ENCODE data around the gene MISP. TPM values are rescaled to one million over a fixed set of nuclear protein-coding genes. Genes with fewer than 3 reads are reported as not detected.

MISP gene
- polyA plus RNA-seq, 1 of the 3 experiments (the other 2 are of a cell fraction), result 0.08 TPM

DNA sequence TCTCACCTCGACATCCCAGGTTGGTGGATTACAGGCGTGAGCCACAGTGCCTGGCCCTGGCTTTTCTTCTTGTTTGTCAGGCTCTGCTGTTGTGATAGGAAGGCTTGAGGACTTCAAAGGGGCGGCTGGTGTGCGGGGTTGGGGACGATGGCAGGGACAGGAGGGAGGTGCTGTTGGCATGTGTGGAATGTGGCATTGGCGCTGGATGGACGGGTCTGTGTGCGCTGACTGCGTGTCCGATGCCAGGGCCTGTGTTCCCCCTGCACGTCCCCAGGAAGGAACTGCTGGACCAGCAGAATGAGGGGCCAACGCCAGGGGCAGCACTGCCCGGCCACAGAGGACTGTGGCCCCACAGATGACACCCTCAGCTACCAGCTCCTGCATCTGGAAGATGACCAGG, 33.6 kb downstream of the MISP start:
- CTCF ChIA-PET, result interaction anchor here (1.0 to 1.2 kb wide), 2 partner anchors 54 to 72 kb away, joined by 3 read pairs; no protein-coding TSS in a partner anchor
- no peak overlapping the region for H3K27ac ChIP-seq (ENCODE audit: low read depth in 2 of 2, low read length in 1 of 2)
- H3K36me3 ChIP-seq (replicated peaks in 1 of 2; ENCODE audit: control insufficient read depth in 1 of 2, insufficient read depth in 2 of 2, low read length in 1 of 2), result no peaks in the 10 kb centered on the region
- no peak overlapping the region for H2AFZ ChIP-seq (ENCODE audit: low read depth)
- no peaks in the 10 kb centered on the region for H3K79me2 ChIP-seq (ENCODE audit: insufficient read depth)
- H3K4me3 ChIP-seq (ENCODE audit: low read depth in 2 of 2, low read length in 1 of 2), result no peak overlapping the region
- no peaks in the 10 kb centered on the region for H4K20me1 ChIP-seq (ENCODE audit: insufficient read depth)
- no peak for TF ChIP-seq GABPA (IDR thresholded peaks at IDR 0.05; ENCODE audit: low read depth)
- TF ChIP-seq RCOR1 (IDR thresholded peaks at IDR 0.05; ENCODE audit: low read length), result no peak
- no peak for TF ChIP-seq POLR2AphosphoS5 (IDR thresholded peaks at IDR 0.05; ENCODE audit: low read depth, low read length)
- TF ChIP-seq SMC3 (IDR thresholded peaks at IDR 0.05; ENCODE audit: low read depth, low read length), result no peak
- no peak for TF ChIP-seq ZBTB33 (IDR thresholded peaks at IDR 0.05; ENCODE audit: borderline replicate concordance, low read depth)
- no peak for TF ChIP-seq MEF2A (IDR thresholded peaks at IDR 0.05; ENCODE audit: borderline replicate concordance, low read depth)
- no peak for TF ChIP-seq YY1 (IDR thresholded peaks at IDR 0.05; ENCODE audit: low read depth)
- TF ChIP-seq SIN3A (IDR thresholded peaks at IDR 0.05; ENCODE audit: borderline replicate concordance, low read depth, low read length), result no peak
- TF ChIP-seq RFX5 (IDR thresholded peaks at IDR 0.05; ENCODE audit: low read length), result no peak
- TF ChIP-seq, protein P1, sequence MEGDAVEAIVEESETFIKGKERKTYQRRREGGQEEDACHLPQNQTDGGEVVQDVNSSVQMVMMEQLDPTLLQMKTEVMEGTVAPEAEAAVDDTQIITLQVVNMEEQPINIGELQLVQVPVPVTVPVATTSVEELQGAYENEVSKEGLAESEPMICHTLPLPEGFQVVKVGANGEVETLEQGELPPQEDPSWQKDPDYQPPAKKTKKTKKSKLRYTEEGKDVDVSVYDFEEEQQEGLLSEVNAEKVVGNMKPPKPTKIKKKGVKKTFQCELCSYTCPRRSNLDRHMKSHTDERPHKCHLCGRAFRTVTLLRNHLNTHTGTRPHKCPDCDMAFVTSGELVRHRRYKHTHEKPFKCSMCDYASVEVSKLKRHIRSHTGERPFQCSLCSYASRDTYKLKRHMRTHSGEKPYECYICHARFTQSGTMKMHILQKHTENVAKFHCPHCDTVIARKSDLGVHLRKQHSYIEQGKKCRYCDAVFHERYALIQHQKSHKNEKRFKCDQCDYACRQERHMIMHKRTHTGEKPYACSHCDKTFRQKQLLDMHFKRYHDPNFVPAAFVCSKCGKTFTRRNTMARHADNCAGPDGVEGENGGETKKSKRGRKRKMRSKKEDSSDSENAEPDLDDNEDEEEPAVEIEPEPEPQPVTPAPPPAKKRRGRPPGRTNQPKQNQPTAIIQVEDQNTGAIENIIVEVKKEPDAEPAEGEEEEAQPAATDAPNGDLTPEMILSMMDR (IDR thresholded peaks at IDR 0.05), result no peak
- TF ChIP-seq, protein P2, sequence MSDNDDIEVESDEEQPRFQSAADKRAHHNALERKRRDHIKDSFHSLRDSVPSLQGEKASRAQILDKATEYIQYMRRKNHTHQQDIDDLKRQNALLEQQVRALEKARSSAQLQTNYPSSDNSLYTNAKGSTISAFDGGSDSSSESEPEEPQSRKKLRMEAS (IDR thresholded peaks at IDR 0.05; ENCODE audit: low read depth), result no peak
- no peak for TF ChIP-seq JUND (IDR thresholded peaks at IDR 0.05)
- TF ChIP-seq CHD2 (IDR thresholded peaks at IDR 0.05; ENCODE audit: low read length, partially characterized antibody), result no peak
- H3K27me3 ChIP-seq (ENCODE audit: insufficient read depth), result no peaks in the 10 kb centered on the region
- no peak overlapping the region for H3K9ac ChIP-seq
- H3F3A ChIP-seq (replicated peaks; ENCODE audit: insufficient read depth), result no peaks in the 10 kb centered on the region
- POLR2A ChIA-PET, result interaction anchor here (0.6 kb wide), 1 partner anchor 9 kb away, joined by 5 read pairs; no protein-coding TSS in a partner anchor
- H3K4me2 ChIP-seq, result no peak overlapping the region
- WGBS (ENCODE audit: low lambda C conversion rate), result 79% methylated on average over 11 of the region's 13 CpGs
- DNase-seq, result no peak
- H3K9me3 ChIP-seq, result no peaks in the 10 kb centered on the region
- H3K9me2 ChIP-seq, result no peaks in the 10 kb centered on the region
- peaks cover 6 to 10% of the 10 kb centered on the region in 2 experiments; a peak in 1 of 4 replicates for H3K4me1 ChIP-seq (ENCODE audit: control insufficient read depth in 1 of 2, insufficient read depth in 2 of 2, low read depth in 1 of 2, low read length in 1 of 2)

DNA sequence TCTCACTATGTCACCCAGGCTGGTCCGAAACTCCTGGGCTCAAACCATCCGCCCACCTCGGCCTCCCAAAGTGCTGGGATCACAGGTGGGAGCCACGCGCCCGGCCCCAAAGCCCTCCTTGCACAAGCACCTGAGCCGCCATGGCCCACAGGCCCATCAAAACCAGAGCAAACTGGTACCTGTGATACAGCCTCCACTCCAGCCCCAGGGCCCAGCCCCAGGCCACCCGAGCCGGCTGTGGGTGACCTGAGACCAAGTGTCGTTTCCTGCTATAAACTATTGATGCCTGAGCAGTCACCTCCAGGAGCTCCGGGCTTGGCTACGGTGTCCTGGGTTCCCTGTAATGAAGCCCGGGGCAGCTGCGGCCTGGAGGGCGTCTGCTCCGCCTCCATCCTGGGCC, 36.6 kb downstream of the MISP start:
- H3K36me3 ChIP-seq (replicated peaks in 1 of 2; ENCODE audit: control insufficient read depth in 1 of 2, insufficient read depth in 2 of 2, low read length in 1 of 2), result no peaks in the 10 kb centered on the region
- H3K4me3 ChIP-seq (ENCODE audit: low read depth in 2 of 2, low read length in 1 of 2), result no peak overlapping the region
- H4K20me1 ChIP-seq (ENCODE audit: insufficient read depth), result no peaks in the 10 kb centered on the region
- H2AFZ ChIP-seq (ENCODE audit: low read depth), result no peak overlapping the region
- H3K4me2 ChIP-seq, result no peak overlapping the region
- H3K9ac ChIP-seq, result no peak overlapping the region
- no peaks in the 10 kb centered on the region for H3K9me2 ChIP-seq
- peaks cover 4 to 15% of the 10 kb centered on the region in 2 experiments; a peak in 1 of 4 replicates for H3K4me1 ChIP-seq (ENCODE audit: control insufficient read depth in 1 of 2, insufficient read depth in 2 of 2, low read depth in 1 of 2, low read length in 1 of 2)
- ChIA-PET POLR2A (no interaction called here), CTCF (interaction anchor here (1.3 kb wide), 1 partner anchor 17 kb away, joined by 4 read pairs; no protein-coding TSS in a partner anchor)
- no peaks in the 10 kb centered on the region for H3K27me3 ChIP-seq (ENCODE audit: insufficient read depth)
- 90% methylated on average over 12 of the region's 16 CpGs for WGBS (ENCODE audit: low lambda C conversion rate)
- no peaks in the 10 kb centered on the region for H3K9me3 ChIP-seq
- no peaks in the 10 kb centered on the region for H3K79me2 ChIP-seq (ENCODE audit: insufficient read depth)
- H3K27ac ChIP-seq (ENCODE audit: low read depth in 2 of 2, low read length in 1 of 2), result no peak overlapping the region
- no peak for DNase-seq
- no peaks in the 10 kb centered on the region for H3F3A ChIP-seq (replicated peaks; ENCODE audit: insufficient read depth)
- TF ChIP-seq NRF1 (IDR thresholded peaks at IDR 0.05; ENCODE audit: low read depth, low read length) (no peak), TAF1 (IDR thresholded peaks at IDR 0.05; ENCODE audit: borderline replicate concordance, low read depth, low read length) (no peak), FOXM1 (IDR thresholded peaks at IDR 0.05; ENCODE audit: low read depth) (no peak), ZBTB33 (IDR thresholded peaks at IDR 0.05; ENCODE audit: borderline replicate concordance, low read depth) (no peak), EP300 (IDR thresholded peaks at IDR 0.05; ENCODE audit: borderline replicate concordance in 1 of 2, low read depth in 1 of 2, low read length in 1 of 2) (no peak), RXRA (IDR thresholded peaks at IDR 0.05; ENCODE audit: borderline replicate concordance, low read depth) (no peak), JUND (IDR thresholded peaks at IDR 0.05) (no peak), EZH2phosphoT487 (IDR thresholded peaks at IDR 0.05; ENCODE audit: borderline replicate concordance, low read depth) (no peak), FOSL2 (IDR thresholded peaks at IDR 0.05; ENCODE audit: borderline replicate concordance, low read depth) (no peak), IRF3 (IDR thresholded peaks at IDR 0.05; ENCODE audit: low read depth, low read length) (no peak), SIN3A (IDR thresholded peaks at IDR 0.05; ENCODE audit: borderline replicate concordance, low read depth, low read length) (no peak), GATA2 (CRISPR knock-in tag; IDR thresholded peaks at IDR 0.05) (no peak)

Data from SK-N-SH (cell line).